Measurements from ENCODE around the gene AAGAB. TPM values are rescaled to one million over a fixed set of nuclear protein-coding genes. Genes with fewer than 3 reads are reported as not detected.
A peak's percentile ranks its signal among the peaks of the same experiment; 100 is the strongest.

Gene AAGAB
- total RNA-seq: 10 to 100 TPM; 42.6 to 51.2 TPM

- H3K27me3 Mint-ChIP-seq: peaks cover 2% of the 10 kb centered on the region
- CTCF ChIA-PET: interaction anchor here (1.3 to 1.6 kb wide), 2 partner anchors 49 to 308 kb away, joined by 3 to 5 read pairs; no protein-coding TSS in a partner anchor
- peaks cover 8% of the 10 kb centered on the region for H3K36me3 Mint-ChIP-seq (ENCODE audit: low read depth)
- DNase-seq (peak; percentile 97), ATAC-seq (peak; percentile 96)
- TF ChIP-seq CTCF (IDR thresholded peaks at IDR 0.05): no peak
- H3K27ac Mint-ChIP-seq: peak within 1 kb of the TSS; percentile 97
- peak within 1 kb of the TSS; percentile 96 for H3K4me3 Mint-ChIP-seq
- intact Hi-C loops (cut with micrococcal nuclease): loop anchor here (10.0 kb wide), 1 partner anchor 150 kb away; no protein-coding TSS in a partner anchor
- H3K4me1 Mint-ChIP-seq (ENCODE audit: low read depth): peaks cover 29% of the 10 kb centered on the region
- H3K9me3 Mint-ChIP-seq: no peaks in the 10 kb centered on the region
- POLR2A ChIA-PET: interaction anchor here (1.0 to 1.7 kb wide), 2 partner anchors 25 to 123 kb away, joined by 5 to 6 read pairs; no protein-coding TSS in a partner anchor
These were observed at the start of gene AAGAB, which contains the start of gene IQCH for GRCh38 chr15:67254238-67255175. AAGAB (minus strand) TSS chr15:67254661; CDS start chr15:67254631, 30 bp downstream. IQCH (plus strand) TSS chr15:67254786; CDS start chr15:67254897, 111 bp downstream.

GRCh38 chr15:67303490-67304363 is 49.3 kb upstream of the AAGAB start:
- Mint-ChIP-seq H3K27ac (no peak overlapping the region), H3K9me3 (no peaks in the 10 kb centered on the region), H3K27me3 (peaks cover 6% of the 10 kb centered on the region), H3K36me3 (ENCODE audit: low read depth) (no peaks in the 10 kb centered on the region), H3K4me3 (no peak overlapping the region), H3K4me1 (ENCODE audit: low read depth) (peaks cover 18% of the 10 kb centered on the region)
- DNase-seq (peak; percentile 41), ATAC-seq (peak; percentile 32)
- CTCF ChIA-PET: interaction anchor here (0.7 to 3.8 kb wide), 19 partner anchors 9 to 382 kb away, joined by 3 to 75 read pairs (median 4); partner anchors contain the start of genes AAGAB and IQCH
- intact Hi-C loops (cut with micrococcal nuclease): loop anchor here (5.0 to 10.0 kb wide), 2 partner anchors 219 to 361 kb away; no protein-coding TSS in a partner anchor
- TF ChIP-seq CTCF (IDR thresholded peaks at IDR 0.05): peak; percentile 71
- POLR2A ChIA-PET: interaction anchor here (0.9 to 1.0 kb wide), 2 partner anchors 354 to 360 kb away, joined by 3 to 4 read pairs; no protein-coding TSS in a partner anchor

GRCh38 chr15:67300266-67301025 is 46.0 kb upstream of the AAGAB start:
- H3K9me3 Mint-ChIP-seq: no peaks in the 10 kb centered on the region
- H3K4me3 Mint-ChIP-seq: no peak overlapping the region
- peaks cover under 1% of the 10 kb centered on the region for H3K4me1 Mint-ChIP-seq (ENCODE audit: low read depth)
- H3K36me3 Mint-ChIP-seq (ENCODE audit: low read depth): no peaks in the 10 kb centered on the region
- ATAC-seq (peak; percentile 17), DNase-seq (no peak)
- H3K27me3 Mint-ChIP-seq: peaks cover 3% of the 10 kb centered on the region
- intact Hi-C loops (cut with micrococcal nuclease): loop anchor here (5.0 to 10.0 kb wide), 2 partner anchors 216 to 358 kb away; no protein-coding TSS in a partner anchor
- TF ChIP-seq CTCF (IDR thresholded peaks at IDR 0.05): no peak
- ChIA-PET CTCF (interaction anchor here (1.1 to 3.2 kb wide), 3 partner anchors 20 to 396 kb away, joined by 3 to 13 read pairs (median 4); no protein-coding TSS in a partner anchor), POLR2A (interaction anchor here (0.6 kb wide), 1 partner anchor 179 kb away, joined by 3 read pairs; no protein-coding TSS in a partner anchor)
- H3K27ac Mint-ChIP-seq: no peak overlapping the region

- no peak overlapping the region for H3K27ac Mint-ChIP-seq
- DNase-seq: no peak
- no peak for TF ChIP-seq CTCF (IDR thresholded peaks at IDR 0.05)
- POLR2A ChIA-PET: no interaction called here
- peaks cover 3% of the 10 kb centered on the region for H3K27me3 Mint-ChIP-seq
- H3K4me3 Mint-ChIP-seq: no peak overlapping the region
- no peaks in the 10 kb centered on the region for H3K9me3 Mint-ChIP-seq
- H3K4me1 Mint-ChIP-seq (ENCODE audit: low read depth): no peaks in the 10 kb centered on the region
- ATAC-seq: no peak
- CTCF ChIA-PET: interaction anchor here (0.6 kb wide), 1 partner anchor 71 kb away, joined by 3 read pairs; no protein-coding TSS in a partner anchor
- no peaks in the 10 kb centered on the region for H3K36me3 Mint-ChIP-seq (ENCODE audit: low read depth)
- intact Hi-C loops (cut with micrococcal nuclease): no loop called here
These were observed 42.2 kb upstream of the AAGAB start for GRCh38 chr15:67296684-67297083.

All from activated CD8-positive, alpha-beta T cell treated with anti-CD3 and anti-CD28 coated beads for 36 hours (primary cell).